NCI-H748 treated with DMSO at 0.1 percent for 48 hours (cell line): Measurements from ENCODE around the gene IST1.

ENCODE experiments used
- DNase-seq: peaks from one replicate; lab custom pipeline; 2025; lab: John Stamatoyannopoulos, UW

Gene IST1

GRCh38 chr16:71919035-71919434 is 23.7 kb downstream of the IST1 start:
- DNase-seq = no peak

- no peak for DNase-seq
Observed at GRCh38 chr16:71920658-71921057, 25.3 kb downstream of the IST1 start.

- no peak for DNase-seq
Observed at GRCh38 chr16:71923941-71924690, 28.8 kb downstream of the IST1 start.

- DNase-seq = no peak
Observed at GRCh38 chr16:71924710-71925109, 29.4 kb downstream of the IST1 start.

- DNase-seq = no peak
Observed at GRCh38 chr16:71927383-71927782, 32.1 kb downstream of the IST1 start.

- DNase-seq = no peak
Observed at GRCh38 chr16:71927787-71928186, 32.5 kb downstream of the IST1 start.

- DNase-seq = no peak
Observed at GRCh38 chr16:71929048-71929447, 33.7 kb downstream of the IST1 start.

GRCh38 chr16:71930013-71930563 is 34.8 kb downstream of the IST1 start:
- no peak for DNase-seq

GRCh38 chr16:71931001-71931400 is 35.7 kb downstream of the IST1 start:
- DNase-seq = no peak

- DNase-seq = no peak
Observed at GRCh38 chr16:71931599-71931998, 36.3 kb downstream of the IST1 start.

GRCh38 chr16:71933017-71933416 is 37.7 kb downstream of the IST1 start:
- DNase-seq = no peak

- no peak for DNase-seq
Observed at GRCh38 chr16:71933913-71934695, 38.8 kb downstream of the IST1 start.

- DNase-seq = no peak
Observed at GRCh38 chr16:71937868-71938510, 42.7 kb downstream of the IST1 start.

GRCh38 chr16:71943887-71944286 is 48.6 kb downstream of the IST1 start:
- DNase-seq = no peak

GRCh38 chr16:71945616-71946015 is 50.3 kb downstream of the IST1 start:
- no peak for DNase-seq

GRCh38 chr16:71952825-71953224 is 57.5 kb downstream of the IST1 start:
- DNase-seq = no peak

GRCh38 chr16:71954180-71954579 is 58.8 kb downstream of the IST1 start:
- no peak for DNase-seq

GRCh38 chr16:71954699-71955195 is 59.4 kb downstream of the IST1 start:
- no peak for DNase-seq

- no peak for DNase-seq
Observed at GRCh38 chr16:71956486-71956885, 61.2 kb downstream of the IST1 start.

- DNase-seq = peak; percentile 42
Observed at GRCh38 chr16:71961066-71962039, 66.0 kb downstream of the IST1 start.
